Measurements from ENCODE around the gene KRTAP5-7.

GRCh38 chr11:71542879-71543777 lies 16.1 kb downstream of the KRTAP5-7 start:
- no peak for TF ChIP-seq POLR2A (IDR thresholded peaks at IDR 0.05)
- no peak for TF ChIP-seq CTCF (IDR thresholded peaks at IDR 0.05)

Measured in heart left ventricle (tissue), 13 donors.